ACHN (cell line): ENCODE measurements around the gene ADAMTSL4.
"Not testable (repeated sequence)": the region's sequence is repeated elsewhere in the genome, so short reads cannot be mapped to it uniquely, and the experiment has no call there.

Experiments used
- DNase-seq: peaks from one replicate; pipeline ENCODE4 v3.0.0-alpha.2; 2015
- in situ Hi-C: cut with HindIII; loops from 2 replicates; pipeline ENCODE4 v1.10.0; 2017; ENCODE audit warnings: low sequenced_read_pairs, low pct_ligation_motif_present, low pct_unique_long_range_greater_than_20kb

ADAMTSL4 gene

GRCh38 chr1:150576794-150577556 is 27.8 kb downstream of the ADAMTSL4 start:
- DNase-seq, result peak; percentile 12
- in situ Hi-C loops, result no loop called here

DNA sequence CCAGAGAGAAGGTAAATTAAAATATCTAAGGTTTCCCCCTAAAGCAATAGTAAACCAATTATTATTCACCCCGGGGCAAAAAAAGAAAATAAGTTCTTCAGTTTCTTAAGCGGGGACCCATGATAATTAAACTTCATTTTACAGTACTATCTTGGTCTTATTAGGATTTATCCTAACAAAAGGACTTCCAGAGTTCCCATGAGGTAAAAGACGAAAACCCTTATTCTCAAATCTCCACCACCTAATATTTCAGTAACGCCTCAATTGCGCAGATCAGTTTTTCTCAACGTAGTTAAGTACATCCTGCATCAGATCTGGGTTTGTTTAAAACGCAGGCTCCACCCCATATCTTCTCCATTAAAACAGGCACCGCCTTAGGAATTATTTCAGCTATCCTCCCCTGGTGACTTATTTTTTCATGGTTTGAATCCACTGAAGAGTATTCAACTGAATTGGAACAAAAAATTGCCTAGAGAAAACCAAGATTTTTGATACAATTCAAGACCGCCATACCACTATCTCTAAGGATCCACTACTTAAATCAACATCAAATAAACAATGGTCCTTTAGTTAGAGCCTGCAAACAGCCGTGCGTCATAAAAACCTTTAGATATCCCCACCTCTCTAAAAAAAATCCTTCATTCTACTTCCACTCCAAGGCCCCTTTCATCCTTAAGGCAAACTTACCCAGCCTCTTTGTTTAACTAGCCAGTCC is 28.5 kb downstream of the ADAMTSL4 start:
- in situ Hi-C loops, result no loop called here
- peak; percentile 41 for DNase-seq

DNA sequence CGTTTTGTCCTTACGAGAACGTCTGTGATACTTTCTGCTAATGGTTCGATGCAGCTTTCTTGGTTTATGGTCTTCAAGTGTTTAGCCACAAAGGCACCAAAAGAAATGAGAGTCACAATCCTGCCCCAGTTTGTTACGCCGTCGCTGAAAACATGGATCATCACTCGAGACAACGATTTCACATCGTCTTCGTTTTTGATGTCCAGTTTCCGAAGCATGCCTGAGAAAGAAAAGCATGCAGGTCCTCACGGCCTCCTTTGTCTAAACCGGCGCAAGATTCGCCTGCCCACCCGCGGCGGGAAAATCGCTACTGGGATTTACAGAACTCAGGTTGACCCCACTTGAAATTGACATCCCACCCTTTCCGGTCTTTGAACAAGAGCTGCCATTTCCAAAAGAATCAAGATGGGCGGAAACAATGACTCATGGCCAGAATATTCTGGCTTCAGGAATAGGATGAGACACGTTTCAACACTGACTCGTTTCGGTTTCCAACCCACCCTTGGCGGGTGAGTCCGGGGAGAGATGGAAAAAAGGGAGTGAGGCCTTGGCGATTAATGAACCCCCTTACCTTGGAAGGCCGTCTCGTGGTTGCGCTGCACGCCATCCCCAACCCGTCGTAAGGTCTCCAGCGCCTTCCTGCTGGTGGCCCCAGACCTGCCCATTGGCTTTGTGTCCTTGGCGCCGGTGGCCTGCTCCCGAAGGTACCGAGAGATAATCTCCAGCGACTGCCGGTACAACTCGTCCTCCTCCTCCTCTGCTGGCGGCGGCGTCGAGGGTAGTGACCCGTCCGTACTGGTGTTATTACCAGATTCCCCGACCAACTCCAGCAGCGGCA is 29.3 kb downstream of the ADAMTSL4 start:
- in situ Hi-C loops, result no loop called here
- DNase-seq, result peak; percentile 88

- in situ Hi-C loops, result no loop called here
- peak; percentile 98 for DNase-seq
These were observed 30.1 kb downstream of the ADAMTSL4 start, which contains the start of gene MCL1 for GRCh38 chr1:150579110-150579944. Gene MCL1, minus strand, starts transcription at chr1:150579610. Its CDS starts 80 bp downstream, at chr1:150579530.

- DNase-seq, result no peak
- in situ Hi-C loops, result no loop called here
These were observed 30.9 kb downstream of the ADAMTSL4 start for GRCh38 chr1:150579945-150580642.

DNA sequence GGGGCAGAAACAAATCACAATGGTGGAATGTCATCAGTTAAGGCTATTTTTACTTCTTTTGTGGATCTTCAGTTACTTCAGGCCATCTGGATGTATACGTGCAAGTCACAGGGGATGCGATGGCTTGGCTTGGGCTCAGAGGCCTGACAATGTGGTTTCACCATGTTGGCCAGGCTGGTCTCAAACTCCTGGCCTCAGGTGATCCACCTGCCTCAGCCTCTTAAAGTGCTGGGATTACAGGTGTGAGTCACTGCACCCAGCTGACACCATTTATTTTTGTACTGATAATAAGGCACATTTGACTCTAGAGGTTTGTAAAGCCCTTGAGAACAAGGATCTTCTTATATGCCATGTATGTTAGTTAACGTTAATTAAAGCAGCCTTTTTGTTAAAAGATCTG is 31.8 kb downstream of the ADAMTSL4 start:
- in situ Hi-C loops, DNase-seq: not testable (repeated sequence)

- DNase-seq, in situ Hi-C loops: not testable (repeated sequence)
These were observed 32.2 kb downstream of the ADAMTSL4 start for GRCh38 chr1:150581437-150581836.

DNA sequence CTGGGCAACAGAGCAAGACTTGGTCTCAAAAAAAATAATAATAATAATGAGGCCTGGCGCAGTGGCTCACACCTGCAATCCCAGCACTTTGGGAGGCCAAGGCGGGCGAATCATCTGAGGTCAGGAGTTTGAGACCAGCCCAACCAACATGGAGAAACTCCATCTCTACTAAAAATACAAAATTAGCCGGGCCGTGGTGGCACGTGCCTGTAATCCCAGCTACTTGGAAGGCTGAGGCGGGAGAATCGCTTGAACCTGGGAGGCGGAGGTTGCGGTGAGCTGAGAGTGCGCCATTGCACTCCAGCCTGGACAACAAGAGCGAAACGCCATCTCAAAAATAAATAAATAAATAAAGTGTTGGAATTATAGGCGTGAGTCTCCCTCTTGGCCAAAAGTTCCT is 32.8 kb downstream of the ADAMTSL4 start:
- in situ Hi-C loops, result not testable (repeated sequence)

DNA sequence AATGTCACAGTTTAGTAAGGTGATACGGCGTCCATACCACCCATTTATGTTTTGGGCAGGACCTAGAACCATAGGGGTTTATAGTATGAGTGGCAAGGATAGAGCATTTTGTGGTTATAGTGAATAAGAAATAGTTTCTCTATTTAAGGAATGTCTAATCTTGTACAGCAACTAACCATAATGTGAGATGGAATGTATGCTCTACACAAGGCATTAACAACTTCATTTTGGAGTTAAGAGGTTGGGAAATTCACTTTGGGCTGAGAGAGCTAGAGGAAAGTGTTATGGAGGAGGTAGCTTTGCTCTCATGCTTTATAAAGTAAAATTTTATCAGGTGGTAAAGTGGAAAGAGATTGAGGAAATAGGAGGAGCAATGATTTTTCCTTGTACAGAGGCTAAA is 33.2 kb downstream of the ADAMTSL4 start:
- no peak for DNase-seq
- in situ Hi-C loops, result no loop called here

More for the DNA sequence above, 32.8 kb downstream of the ADAMTSL4 start:
- DNase-seq, result not testable (repeated sequence)

- peak; percentile 49 for DNase-seq
- in situ Hi-C loops, result no loop called here
These were observed 47.1 kb downstream of the ADAMTSL4 start for GRCh38 chr1:150596095-150596892.

DNA sequence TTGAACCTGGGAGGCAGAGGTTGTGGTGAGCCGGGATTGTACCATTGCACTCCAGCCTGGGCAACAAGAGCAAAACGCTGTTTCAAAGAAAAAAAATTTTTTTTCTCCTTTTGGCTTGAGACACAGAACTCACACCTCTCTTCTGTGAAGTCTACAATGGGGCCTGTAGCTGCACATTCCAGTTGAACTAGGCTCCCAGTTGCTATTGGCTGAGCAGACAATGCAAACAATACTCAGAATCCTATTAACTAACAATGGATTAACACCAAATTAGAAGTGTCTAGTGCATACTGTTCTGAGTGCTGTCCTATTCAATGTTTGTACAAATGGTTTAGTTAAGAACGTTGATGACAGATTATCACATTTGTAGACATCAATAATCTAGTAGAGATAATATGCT is 47.8 kb downstream of the ADAMTSL4 start:
- in situ Hi-C loops, result no loop called here
- DNase-seq, result no peak

DNA sequence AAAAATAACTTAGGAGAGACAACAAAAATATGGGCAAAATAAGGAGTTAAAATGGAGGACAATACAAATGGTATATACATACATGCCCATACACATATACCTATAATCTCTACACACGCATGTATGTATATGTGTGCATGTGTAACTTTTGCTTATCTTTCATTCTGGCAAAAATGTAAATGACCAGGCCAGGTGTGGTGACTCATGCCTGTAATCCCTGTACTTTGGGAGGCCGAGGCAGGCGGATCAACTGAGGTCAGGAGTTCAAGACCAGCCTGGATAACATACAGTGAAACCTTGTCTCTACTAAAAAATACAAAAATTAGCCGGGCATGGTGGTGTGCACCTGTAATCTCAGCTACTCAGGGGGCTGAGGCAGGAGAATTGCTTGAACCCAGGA is 49.1 kb downstream of the ADAMTSL4 start:
- DNase-seq, in situ Hi-C loops: not testable (repeated sequence)

DNA sequence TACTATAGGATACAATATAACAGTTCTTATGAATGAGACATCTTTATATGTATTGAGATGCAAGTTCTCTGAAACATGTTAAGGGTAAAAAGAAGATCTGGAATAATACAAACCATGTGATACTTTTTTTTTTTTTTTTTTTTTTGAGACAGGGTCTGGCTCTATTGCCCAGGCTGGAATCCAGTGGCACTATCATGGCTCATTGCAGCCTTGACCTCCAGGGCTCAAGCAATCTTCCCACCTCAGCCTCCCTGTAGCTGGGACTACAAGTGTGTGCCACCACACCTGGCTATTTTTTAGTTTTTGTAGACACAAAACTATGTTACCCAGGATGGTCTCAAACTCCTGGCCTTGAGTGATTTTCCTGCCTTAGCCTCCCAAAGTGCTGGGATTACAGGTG is 52.3 kb downstream of the ADAMTSL4 start:
- in situ Hi-C loops, result no loop called here
- DNase-seq, result no peak

DNA sequence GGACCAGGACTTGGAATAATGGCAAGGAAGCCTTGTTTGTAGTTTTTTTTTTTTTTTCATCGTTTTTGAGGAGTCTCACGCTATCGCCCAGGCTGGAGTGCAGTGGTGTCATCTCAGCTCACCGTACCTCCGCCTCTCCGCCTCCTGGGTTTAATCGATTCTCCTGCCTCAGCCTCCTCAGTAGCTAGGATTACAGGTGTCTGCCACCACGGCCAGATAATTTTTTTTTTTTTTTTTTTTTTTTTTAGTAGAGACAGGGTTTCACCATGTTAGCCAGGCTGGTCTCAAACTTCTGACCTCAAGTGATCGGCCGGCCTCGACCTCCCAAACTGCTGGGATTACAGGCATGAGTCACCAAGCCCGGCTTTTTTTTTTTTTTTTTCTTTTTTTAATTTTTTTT is 53.2 kb downstream of the ADAMTSL4 start:
- in situ Hi-C loops, DNase-seq: not testable (repeated sequence)

DNA sequence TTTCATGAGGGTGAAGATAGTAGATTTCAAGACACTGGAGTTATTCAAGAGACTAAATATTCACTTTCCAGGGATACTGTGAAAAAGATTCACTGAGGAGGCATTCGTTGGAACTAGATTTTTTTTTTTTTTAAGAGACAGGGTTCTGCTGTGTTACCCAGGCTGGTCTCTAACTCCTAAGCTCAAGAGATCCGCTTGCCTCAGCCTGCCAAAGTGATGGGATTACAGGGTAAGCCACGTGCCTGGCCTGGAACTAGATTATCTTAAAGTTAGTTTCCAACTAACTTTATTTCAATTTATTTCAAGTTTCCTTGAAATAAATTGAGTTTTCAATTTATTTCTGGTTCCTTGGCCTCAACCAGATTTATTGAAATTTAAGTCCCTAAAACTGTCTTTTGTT is 54.5 kb downstream of the ADAMTSL4 start:
- in situ Hi-C loops, result no loop called here
- DNase-seq, result no peak

DNA sequence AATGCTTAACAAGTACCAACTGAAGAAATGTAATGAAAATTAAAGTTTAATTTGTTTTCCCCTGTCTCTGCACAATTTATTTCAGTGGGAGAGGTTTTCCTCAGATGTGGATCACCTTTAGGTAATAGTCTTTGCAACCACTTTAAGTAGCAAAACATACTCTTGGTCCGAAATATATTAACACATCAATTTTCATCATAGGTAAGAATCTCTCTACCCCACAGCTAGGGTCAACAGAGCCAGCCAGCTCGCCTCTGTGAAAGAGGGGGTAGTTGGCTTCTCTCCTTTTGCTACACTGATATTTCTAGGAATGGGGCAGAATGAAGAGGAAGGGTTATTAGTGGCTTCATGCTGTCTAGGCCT is 55.0 kb downstream of the ADAMTSL4 start:
- DNase-seq, result no peak
- in situ Hi-C loops, result no loop called here

DNA sequence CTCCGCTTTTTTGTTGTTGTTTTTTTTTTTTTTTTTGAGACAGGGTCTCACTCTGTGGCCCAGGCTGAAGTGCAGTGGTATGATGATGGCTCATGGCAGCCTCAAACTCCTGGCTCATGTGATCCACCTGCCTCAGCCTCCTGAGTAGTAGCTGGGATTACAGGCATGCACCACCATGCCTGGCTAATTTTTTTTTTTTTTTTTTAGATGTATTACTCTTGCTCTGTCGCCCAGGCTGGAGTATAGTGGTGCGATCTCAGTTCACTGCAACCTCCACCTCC is 56.2 kb downstream of the ADAMTSL4 start:
- in situ Hi-C loops, DNase-seq: not testable (repeated sequence)
